ENCODE results near the gene DENND2A. TPM values are rescaled to one million over a fixed set of nuclear protein-coding genes. Genes with fewer than 3 reads are reported as not detected.

The DENND2A gene
- total RNA-seq, 1 donor from 2014 or later = 39.8 TPM

GRCh38 chr7:140586516-140586915 lies 54.1 kb downstream of the DENND2A start:
- no peak for TF ChIP-seq CTCF (IDR thresholded peaks at IDR 0.05; ENCODE audit: unreplicated experiment)
- no peak for DNase-seq (ENCODE audit: low spot score, unreplicated experiment)
- no peak overlapping the region for H3K4me3 Mint-ChIP-seq (ENCODE audit: low read depth)
- H3K4me1 Mint-ChIP-seq (ENCODE audit: low read depth) = no peaks in the 10 kb centered on the region
- peaks cover 15% of the 10 kb centered on the region for H3K36me3 Mint-ChIP-seq (ENCODE audit: insufficient read depth)
- H3K9me3 Mint-ChIP-seq (ENCODE audit: low read depth) = no peaks in the 10 kb centered on the region
- H3K27me3 Mint-ChIP-seq = no peaks in the 10 kb centered on the region
- peak overlapping the region; percentile 25 for H3K27ac Mint-ChIP-seq

- Mint-ChIP-seq H3K27ac (no peak overlapping the region), H3K36me3 (ENCODE audit: insufficient read depth) (peaks cover 15% of the 10 kb centered on the region), H3K4me1 (ENCODE audit: low read depth) (no peaks in the 10 kb centered on the region), H3K27me3 (no peaks in the 10 kb centered on the region), H3K4me3 (ENCODE audit: low read depth) (no peak overlapping the region), H3K9me3 (ENCODE audit: low read depth) (no peaks in the 10 kb centered on the region)
- no peak for TF ChIP-seq CTCF (IDR thresholded peaks at IDR 0.05; ENCODE audit: unreplicated experiment)
- DNase-seq (ENCODE audit: low spot score, unreplicated experiment) = no peak
These were observed 55.3 kb downstream of the DENND2A start for GRCh38 chr7:140585333-140585732.

GRCh38 chr7:140584195-140584851 lies 56.3 kb downstream of the DENND2A start:
- peaks cover 15% of the 10 kb centered on the region for H3K36me3 Mint-ChIP-seq (ENCODE audit: insufficient read depth)
- H3K9me3 Mint-ChIP-seq (ENCODE audit: low read depth) = no peaks in the 10 kb centered on the region
- no peaks in the 10 kb centered on the region for H3K27me3 Mint-ChIP-seq
- H3K27ac Mint-ChIP-seq = no peak overlapping the region
- TF ChIP-seq CTCF (IDR thresholded peaks at IDR 0.05; ENCODE audit: unreplicated experiment) = no peak
- no peaks in the 10 kb centered on the region for H3K4me1 Mint-ChIP-seq (ENCODE audit: low read depth)
- H3K4me3 Mint-ChIP-seq (ENCODE audit: low read depth) = no peak overlapping the region
- no peak for DNase-seq (ENCODE audit: low spot score, unreplicated experiment)

GRCh38 chr7:140581411-140581810 lies 59.2 kb downstream of the DENND2A start:
- no peaks in the 10 kb centered on the region for H3K27me3 Mint-ChIP-seq
- H3K4me1 Mint-ChIP-seq (ENCODE audit: low read depth) = no peaks in the 10 kb centered on the region
- H3K36me3 Mint-ChIP-seq (ENCODE audit: insufficient read depth) = peaks cover 12% of the 10 kb centered on the region
- no peaks in the 10 kb centered on the region for H3K9me3 Mint-ChIP-seq (ENCODE audit: low read depth)
- no peak overlapping the region for H3K27ac Mint-ChIP-seq
- no peak overlapping the region for H3K4me3 Mint-ChIP-seq (ENCODE audit: low read depth)
- no peak for TF ChIP-seq CTCF (IDR thresholded peaks at IDR 0.05; ENCODE audit: unreplicated experiment)
- no peak for DNase-seq (ENCODE audit: low spot score, unreplicated experiment)

GRCh38 chr7:140577651-140578050 lies 63.0 kb downstream of the DENND2A start:
- H3K9me3 Mint-ChIP-seq (ENCODE audit: low read depth) = no peaks in the 10 kb centered on the region
- no peak overlapping the region for H3K27ac Mint-ChIP-seq
- no peaks in the 10 kb centered on the region for H3K4me1 Mint-ChIP-seq (ENCODE audit: low read depth)

More at GRCh38 chr7:140577651-140578050, 63.0 kb downstream of the DENND2A start:
- TF ChIP-seq CTCF (IDR thresholded peaks at IDR 0.05; ENCODE audit: unreplicated experiment) = no peak
- no peak overlapping the region for H3K4me3 Mint-ChIP-seq (ENCODE audit: low read depth)
- H3K27me3 Mint-ChIP-seq = no peaks in the 10 kb centered on the region
- DNase-seq (ENCODE audit: low spot score, unreplicated experiment) = no peak
- peaks cover 10% of the 10 kb centered on the region for H3K36me3 Mint-ChIP-seq (ENCODE audit: insufficient read depth)

All from progenitor cell of endocrine pancreas (in vitro differentiated cells).